MCF 10A (cell line): ENCODE data around the gene NT5C3A. TPM values are rescaled to one million over a fixed set of nuclear protein-coding genes. Genes with fewer than 3 reads are reported as not detected.

Experiments
- BruUV-seq: library from RNA; stranded (reverse); fragments of 400-500 nt; replicated peaks from 2 replicates; lab custom pipeline; 2021; lab: Mats Ljungman, UMichigan
- CTCF ChIA-PET: fragments of 300-600 bp; sonication (Branson Sonifier 250); formaldehyde crosslinking; extraction: SDS; loops from one replicate; lab custom pipeline; 2021; ENCODE audit warnings: antibody characterized with exemption, inconsistent platforms; lab: Yijun Ruan, JAX
- POLR2A ChIA-PET: fragments of 300-600, 350-650 bp; sonication (Branson Sonifier 250); formaldehyde crosslinking; extraction: SDS; loops from one replicate; lab custom pipeline; 2020; ENCODE audit warnings: antibody characterized with exemption, inconsistent platforms; lab: Yijun Ruan, JAX
- DNase-seq: peaks from one replicate; pipeline ENCODE4 v3.0.0-alpha.2; 2018; ENCODE audit not compliant: unreplicated experiment
- H3K27ac Mint-ChIP-seq: one replicate; pipeline ENCODE4 v1.8.0; 2022; ENCODE audit warnings: mild to moderate bottlenecking, low read depth, mixed read lengths; ENCODE audit not compliant: unreplicated experiment
- H3K27me3 Mint-ChIP-seq: one replicate; pipeline ENCODE4 v1.8.0; 2022; ENCODE audit warnings: mixed read lengths; ENCODE audit not compliant: insufficient read depth, unreplicated experiment
- H3K36me3 Mint-ChIP-seq: one replicate; pipeline ENCODE4 v1.8.0; 2022; ENCODE audit warnings: mild to moderate bottlenecking, moderate library complexity, mixed read lengths; ENCODE audit not compliant: insufficient read depth, unreplicated experiment
- H3K4me1 Mint-ChIP-seq: one replicate; pipeline ENCODE4 v1.8.0; 2022; ENCODE audit warnings: mixed read lengths; ENCODE audit not compliant: insufficient read depth, unreplicated experiment
- H3K4me3 Mint-ChIP-seq: one replicate; pipeline ENCODE4 v1.8.0; 2022; ENCODE audit warnings: mild to moderate bottlenecking, moderate library complexity, mixed read lengths; ENCODE audit not compliant: unreplicated experiment
- H3K9me3 Mint-ChIP-seq: one replicate; pipeline ENCODE4 v1.8.0; 2022; ENCODE audit warnings: mixed read lengths; ENCODE audit not compliant: unreplicated experiment
- CTCF ChIP-seq: fragments of 200-600 bp; IDR thresholded peaks from one replicate; pipeline ENCODE4 v1.8.0; 2022; ENCODE audit warnings: antibody characterized with exemption, mild to moderate bottlenecking; ENCODE audit not compliant: unreplicated experiment
- intact Hi-C: fragments of 100-400 bp; cut with micrococcal nuclease; formaldehyde crosslinking; loops from 2 replicates; pipeline ENCODE4 v1.14.1; 2022
- total RNA-seq: library from RNA; stranded (reverse); gene quantifications from 2 replicates; pipeline ENCODE4 v1.2.3, GENCODE V29; 2022

NT5C3A gene
- total RNA-seq, 1 experiment from 2014 or later, result 49.5 TPM

GRCh38 chr7:33093266-33093665 is 30.7 kb upstream of the NT5C3A start:
- no peak overlapping the region for H3K27ac Mint-ChIP-seq
- no peaks in the 10 kb centered on the region for H3K9me3 Mint-ChIP-seq
- DNase-seq, result no peak
- no peak overlapping the region for H3K4me3 Mint-ChIP-seq
- ChIA-PET POLR2A (no interaction called here), CTCF (interaction anchor here (0.6 kb wide), 1 partner anchor 20 kb away, joined by 3 read pairs; no protein-coding TSS in a partner anchor)
- peaks cover 47% of the 10 kb centered on the region for H3K36me3 Mint-ChIP-seq
- no peaks in the 10 kb centered on the region for H3K4me1 Mint-ChIP-seq
- H3K27me3 Mint-ChIP-seq, result no peaks in the 10 kb centered on the region
- TF ChIP-seq CTCF, result no peak
- intact Hi-C loops, result no loop called here
- no TSS peak for BruUV-seq

- TF ChIP-seq CTCF, result no peak
- Mint-ChIP-seq H3K4me1 (no peaks in the 10 kb centered on the region), H3K9me3 (no peaks in the 10 kb centered on the region), H3K27me3 (no peaks in the 10 kb centered on the region), H3K36me3 (peaks cover 31% of the 10 kb centered on the region), H3K27ac (no peak overlapping the region), H3K4me3 (no peak overlapping the region)
- POLR2A ChIA-PET, result interaction anchor here (0.9 to 1.2 kb wide), 2 partner anchors 28 to 30 kb away, joined by 3 read pairs; no protein-coding TSS in a partner anchor
- no peak for DNase-seq
- intact Hi-C loops, result no loop called here
- CTCF ChIA-PET, result interaction anchor here (0.6 to 1.2 kb wide), 2 partner anchors 15 to 1012 kb away, joined by 3 to 5 read pairs; no protein-coding TSS in a partner anchor
- no TSS peak for BruUV-seq
These were observed 29.1 kb upstream of the NT5C3A start for GRCh38 chr7:33091641-33092191.

GRCh38 chr7:33091111-33091531 is 28.5 kb upstream of the NT5C3A start:
- no peaks in the 10 kb centered on the region for H3K4me1 Mint-ChIP-seq
- DNase-seq, result peak; percentile 5
- H3K9me3 Mint-ChIP-seq, result no peaks in the 10 kb centered on the region
- no TSS peak for BruUV-seq
- intact Hi-C loops, result no loop called here
- peaks cover 25% of the 10 kb centered on the region for H3K36me3 Mint-ChIP-seq
- no peak overlapping the region for H3K27ac Mint-ChIP-seq
- POLR2A ChIA-PET, result interaction anchor here (1.2 kb wide), 1 partner anchor 28 kb away, joined by 3 read pairs; no protein-coding TSS in a partner anchor
- CTCF ChIA-PET, result no interaction called here
- H3K4me3 Mint-ChIP-seq, result no peak overlapping the region
- TF ChIP-seq CTCF, result no peak
- H3K27me3 Mint-ChIP-seq, result no peaks in the 10 kb centered on the region

- no peak for TF ChIP-seq CTCF
- no peaks in the 10 kb centered on the region for H3K27me3 Mint-ChIP-seq
- H3K4me1 Mint-ChIP-seq, result no peaks in the 10 kb centered on the region
- no peaks in the 10 kb centered on the region for H3K9me3 Mint-ChIP-seq
- POLR2A ChIA-PET, result no interaction called here
- H3K36me3 Mint-ChIP-seq, result peaks cover 6% of the 10 kb centered on the region
- DNase-seq, result no peak
- BruUV-seq, result no TSS peak
- intact Hi-C loops, result no loop called here
- H3K4me3 Mint-ChIP-seq, result no peak overlapping the region
- CTCF ChIA-PET, result no interaction called here
- no peak overlapping the region for H3K27ac Mint-ChIP-seq
These were observed 26.6 kb upstream of the NT5C3A start for GRCh38 chr7:33089142-33089541.
